Ovary (tissue), 3 donors: ENCODE measurements around the gene IFNGR1.

Experiments
- CTCF ChIP-seq, 3 donors: fragments of 450-650 bp in 2 of 3; fragments of 200-600 bp in 1 of 3; IDR thresholded peaks; one replicate each; pipeline versions ENCODE4 v1.5.1 to v1.8.0; 2016 to 2022; ENCODE audit warnings: antibody characterized with exemption in 3 of 3, mild to moderate bottlenecking in 1 of 3
- EP300 ChIP-seq: sonication (generic); formaldehyde crosslinking; IDR thresholded peaks from one replicate; pipeline ENCODE4 v1.6.1; 2017; ENCODE audit warnings: antibody characterized with exemption
- POLR2A ChIP-seq: fragments of 450-650 bp; IDR thresholded peaks from one replicate; pipeline ENCODE4 v1.6.1; 2017; ENCODE audit warnings: antibody characterized with exemption, mild to moderate bottlenecking, moderate library complexity
- donor health status: DM: no; HTN: no; CAD: no.

GRCh38 chr6:137216875-137217553 is 2.2 kb downstream of the IFNGR1 start:
- no peak for TF ChIP-seq CTCF (IDR thresholded peaks at IDR 0.05)
- TF ChIP-seq POLR2A = no peak
- TF ChIP-seq EP300 = no peak
